Superior temporal gyrus (tissue), 1 donor: ENCODE measurements around the gene MYO1C.
"Not testable (repeated sequence)": the region's sequence is repeated elsewhere in the genome, so short reads cannot be mapped to it uniquely, and the experiment has no call there.

Experiments
- DNase-seq: peaks from one replicate; pipeline ENCODE4 v3.0.0-alpha.2; 2016; ENCODE audit errors: extremely low spot score

MYO1C gene

DNA sequence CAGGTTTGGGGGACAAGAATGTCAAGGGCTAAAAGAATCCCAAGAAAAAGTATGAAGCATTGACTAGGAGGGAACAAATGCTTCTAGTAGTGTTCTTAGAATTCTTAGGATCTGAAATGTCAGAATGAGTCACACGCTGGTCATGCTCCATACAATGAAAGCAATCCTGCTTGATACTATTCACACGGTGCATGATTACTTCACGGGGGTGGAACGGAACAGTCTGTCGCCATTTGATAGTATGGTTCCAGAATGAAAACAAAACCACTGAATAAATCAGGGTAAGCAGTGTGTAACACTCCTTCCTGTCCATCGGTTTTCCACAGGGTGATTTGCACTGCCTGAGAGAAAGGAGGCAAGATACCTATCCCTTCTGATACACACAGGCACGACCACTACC is 69.6 kb downstream of the MYO1C start:
- DNase-seq: peak; percentile 40

DNA sequence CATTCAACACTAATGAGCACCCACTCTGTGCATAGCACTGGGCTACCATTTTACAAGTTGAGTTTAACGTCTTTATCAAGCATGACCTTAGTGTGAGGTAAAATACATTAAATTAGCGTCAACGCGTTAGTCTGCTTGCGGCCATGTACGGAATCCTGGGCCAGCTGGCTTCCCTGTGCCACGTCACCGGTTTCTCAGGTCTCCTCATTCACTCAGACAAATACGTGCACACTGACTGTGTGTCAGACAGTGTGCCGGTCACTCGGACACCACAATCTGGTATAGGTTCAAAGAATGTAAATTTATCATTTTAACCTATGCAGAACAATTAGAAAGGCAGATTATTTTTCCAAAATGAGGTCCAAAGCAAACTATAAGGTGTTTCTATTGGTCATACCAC is 71.0 kb downstream of the MYO1C start:
- no peak for DNase-seq

DNA sequence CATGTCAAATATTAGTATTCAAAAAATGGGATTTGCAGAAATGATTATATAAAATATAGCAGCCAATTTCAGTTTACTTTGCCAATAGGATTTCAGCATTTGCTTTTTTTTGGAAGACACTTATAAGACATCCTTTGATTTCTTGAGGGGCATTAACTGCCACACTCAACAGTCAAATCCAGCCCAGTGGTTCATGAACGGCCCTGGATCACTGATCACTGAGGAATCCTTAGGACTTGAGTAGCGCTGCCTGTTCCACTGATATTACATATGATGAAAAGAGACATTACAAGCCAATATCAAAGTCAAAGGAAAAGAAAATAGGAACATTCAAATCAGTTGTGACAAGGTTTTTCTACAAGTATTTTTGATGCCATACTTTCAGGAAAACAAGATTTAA is 71.5 kb downstream of the MYO1C start:
- DNase-seq: no peak

DNA sequence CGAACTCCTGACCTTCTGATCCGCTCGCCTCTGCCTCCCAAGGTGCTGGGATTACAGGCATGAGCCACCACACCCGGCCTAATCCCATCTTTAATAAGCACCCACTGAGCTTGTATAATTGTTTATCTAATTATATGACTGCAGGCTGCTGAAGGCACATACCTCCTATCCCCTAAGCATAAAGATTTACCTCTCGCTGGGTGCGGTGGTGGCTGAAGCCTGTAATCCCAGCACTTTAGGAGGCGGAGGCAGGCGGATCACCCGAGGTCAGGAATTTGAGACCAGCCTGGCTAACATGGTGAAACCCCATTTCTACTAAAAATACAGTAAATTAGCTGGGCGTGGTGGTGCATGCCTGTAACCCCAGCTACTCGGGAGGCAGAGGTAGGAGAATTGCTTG is 72.3 kb downstream of the MYO1C start:
- DNase-seq: no peak

- DNase-seq: not testable (repeated sequence)
Measured at GRCh38 chr17:1418476-1418875, 74.0 kb downstream of the MYO1C start.

GRCh38 chr17:1416414-1416813 is 76.1 kb downstream of the MYO1C start:
- DNase-seq: no peak

- no peak for DNase-seq
Measured at GRCh38 chr17:1414634-1415033, 77.9 kb downstream of the MYO1C start.
